ENCODE data around the gene MESP1.

The MESP1 gene

GRCh38 chr15:89750560-89751542 is at the start of gene MESP1:
Gene MESP1, minus strand, starts transcription at chr15:89751249. Its CDS starts 18 bp downstream, at chr15:89751231.
- ChIA-PET POLR2A (interaction anchor here (0.7 to 2.1 kb wide), 6 partner anchors 10 to 251 kb away, joined by 3 to 8 read pairs (median 3); partner anchors contain the start of gene AP3S2), CTCF (interaction anchor here (0.6 to 17.0 kb wide), 9 partner anchors 10 to 343 kb away, joined by 3 to 344 read pairs (median 4); no protein-coding TSS in a partner anchor)
- Histone ChIP-seq H3K9me3 (ENCODE audit: control insufficient read depth, insufficient read depth, low read depth, low read length) (no peaks in the 10 kb centered on the region), H3K27ac (ENCODE audit: extremely low read depth, low read depth, low read length) (peak within 1 kb of the TSS; percentile 77; the same call in 1 of the 2 replicates), H3K4me3 (ENCODE audit: low read depth, low read length) (peak within 1 kb of the TSS; percentile 54), H3K36me3 (ENCODE audit: control insufficient read depth in 2 of 2, insufficient read depth in 1 of 2, low read length in 2 of 2) (no peaks in the 10 kb centered on the region; a peak in 1 of 3 replicates), H3K4me1 (ENCODE audit: control insufficient read depth, insufficient read depth, low read length) (peaks cover 8% of the 10 kb centered on the region; the same call in 1 of the 2 replicates)
- no peak for TF ChIP-seq HIC1 (tag by site-specific recombination; IDR thresholded peaks at IDR 0.05)
- TF ChIP-seq ZNF585B (tag by site-specific recombination; IDR thresholded peaks at IDR 0.05): no peak
- TF ChIP-seq ZNF610 (tag by site-specific recombination; IDR thresholded peaks at IDR 0.05; ENCODE audit: borderline replicate concordance): 0 out of 2 replicates have a peak, but pooled peaks have one; percentile 12
- TF ChIP-seq ZNF169 (tag by site-specific recombination; IDR thresholded peaks at IDR 0.05): no peak
- no peak for TF ChIP-seq ZNF404 (tag by site-specific recombination; IDR thresholded peaks at IDR 0.05)
- TF ChIP-seq ZNF645 (tag by site-specific recombination; IDR thresholded peaks at IDR 0.05): no peak
- TF ChIP-seq ZBTB26 (tag by site-specific recombination; optimal IDR thresholded peaks at IDR 0.05): peak; percentile 85
- peak; percentile 93 for TF ChIP-seq CTCF (tag by site-specific recombination; IDR thresholded peaks at IDR 0.05)
- no peak for TF ChIP-seq ZNF391 (tag by site-specific recombination; IDR thresholded peaks at IDR 0.05; ENCODE audit: borderline replicate concordance, low read depth)
- no peak for TF ChIP-seq REPIN1 (tag by site-specific recombination; IDR thresholded peaks at IDR 0.05; ENCODE audit: low read depth)
- TF ChIP-seq TCF7L2 (IDR thresholded peaks at IDR 0.05; ENCODE audit: borderline replicate concordance, low read depth, low read length): peak; percentile 47; the same call in 1 of the 2 replicates
- peak; percentile 58; the same call in 1 of the 2 replicates for TF ChIP-seq ZBTB17 (tag by site-specific recombination; IDR thresholded peaks at IDR 0.05)
- 0 out of 2 replicates have a peak, but pooled peaks have one; percentile 37 for TF ChIP-seq PATZ1 (tag by site-specific recombination; IDR thresholded peaks at IDR 0.05)
- TF ChIP-seq ZNF416 (tag by site-specific recombination; IDR thresholded peaks at IDR 0.05): no peak
- no peak for TF ChIP-seq SP7 (tag by site-specific recombination; IDR thresholded peaks at IDR 0.05)
- no peak for TF ChIP-seq ZNF274 (IDR thresholded peaks at IDR 0.05; ENCODE audit: low read length)
- TF ChIP-seq ZNF274 (tag by site-specific recombination; IDR thresholded peaks at IDR 0.05; ENCODE audit: borderline replicate concordance): no peak
- TF ChIP-seq ZNF664 (tag by site-specific recombination; IDR thresholded peaks at IDR 0.05): no peak
- no peak for TF ChIP-seq ZNF423 (tag by site-specific recombination; IDR thresholded peaks at IDR 0.05)
- TF ChIP-seq ZNF837 (tag by site-specific recombination; IDR thresholded peaks at IDR 0.05): no peak
- no peak for TF ChIP-seq PRDM1 (tag by site-specific recombination; IDR thresholded peaks at IDR 0.05)
- no peak for TF ChIP-seq ZNF16 (tag by site-specific recombination; IDR thresholded peaks at IDR 0.05; ENCODE audit: low read depth)
- TF ChIP-seq ZNF768 (tag by site-specific recombination; IDR thresholded peaks at IDR 0.05): no peak
- no peak for TF ChIP-seq ZNF830 (tag by site-specific recombination; IDR thresholded peaks at IDR 0.05; ENCODE audit: low read depth)
- no peak for TF ChIP-seq RBAK (tag by site-specific recombination; IDR thresholded peaks at IDR 0.05)
- TF ChIP-seq KLF8 (tag by site-specific recombination; IDR thresholded peaks at IDR 0.05): no peak
